ENCODE results near the gene SHISA6. TPM values are rescaled to one million over a fixed set of nuclear protein-coding genes. Genes with fewer than 3 reads are reported as not detected.

Gene SHISA6
- total and polyA plus RNA-seq, 2 donors (not counting 1 experiment from before 2014, with no cell fraction given), result not detected

GRCh38 chr17:11363565-11364117 lies 122.6 kb downstream of the SHISA6 start:
- Histone ChIP-seq H3K79me2 (ENCODE audit: control insufficient read depth, insufficient read depth, low read length) (no peaks in the 10 kb centered on the region), H3K4me1 (ENCODE audit: control insufficient read depth in 2 of 2, insufficient read depth in 2 of 2, low read length in 2 of 2) (no peaks in the 10 kb centered on the region), H3K9ac (ENCODE audit: low read length) (no peak overlapping the region), H3K4me3 (ENCODE audit: control extremely low read depth in 1 of 5, extremely low read depth in 1 of 5, insufficient read depth in 1 of 5, low read depth in 2 of 5, low read length in 4 of 5) (no peak overlapping the region), H3K27ac (ENCODE audit: low read length in 2 of 2) (no peak overlapping the region), H4K20me1 (ENCODE audit: control insufficient read depth, insufficient read depth, low read length, poor library complexity, severe bottlenecking) (no peaks in the 10 kb centered on the region), H3K36me3 (replicated peaks in 1 of 2; ENCODE audit: control extremely low read depth in 1 of 2, control insufficient read depth in 1 of 2, extremely low read depth in 1 of 2, insufficient read depth in 2 of 2, low read length in 1 of 2) (no peaks in the 10 kb centered on the region), H2AFZ (ENCODE audit: insufficient read depth, low read depth, low read length, poor library complexity, severe bottlenecking) (no peak overlapping the region), H3K9me3 (ENCODE audit: control extremely low read depth in 1 of 3, control insufficient read depth in 2 of 3, insufficient read depth in 1 of 3, low read length in 2 of 3) (peaks cover 0 to 2% (median 2%) of the 10 kb centered on the region in 3 donors), H3K4me2 (replicated peaks; ENCODE audit: low read depth, low read length, poor library complexity, severe bottlenecking) (no peak overlapping the region), H3K27me3 (replicated peaks in 1 of 4; ENCODE audit: control extremely low read depth in 1 of 4, control insufficient read depth in 3 of 4, insufficient read depth in 4 of 4, low read length in 3 of 4) (no peaks in the 10 kb centered on the region)
- TF ChIP-seq CTCF (IDR thresholded peaks at IDR 0.05) (no peak), EZH2 (IDR thresholded peaks at IDR 0.05; ENCODE audit: borderline replicate concordance, insufficient read depth, low read depth, low read length, poor library complexity, severe bottlenecking) (no peak)
- Mint-ChIP-seq H3K4me1 (no peaks in the 10 kb centered on the region), H3K27me3 (no peaks in the 10 kb centered on the region), H3K9me3 (ENCODE audit: insufficient read depth) (peaks cover 3% of the 10 kb centered on the region), H3K27ac (no peak overlapping the region), H3K4me3 (no peak overlapping the region)
- CTCF ChIA-PET, result no interaction called here
- DNase-seq, result no peak
- POLR2A ChIA-PET, result no interaction called here
- intact Hi-C loops (cut with micrococcal nuclease), result no loop called here
- WGBS (ENCODE audit: insufficient coverage), result 68% methylated on average over 3 of the region's 5 CpGs
- no peak for ATAC-seq (ENCODE audit: low read depth)

DNA sequence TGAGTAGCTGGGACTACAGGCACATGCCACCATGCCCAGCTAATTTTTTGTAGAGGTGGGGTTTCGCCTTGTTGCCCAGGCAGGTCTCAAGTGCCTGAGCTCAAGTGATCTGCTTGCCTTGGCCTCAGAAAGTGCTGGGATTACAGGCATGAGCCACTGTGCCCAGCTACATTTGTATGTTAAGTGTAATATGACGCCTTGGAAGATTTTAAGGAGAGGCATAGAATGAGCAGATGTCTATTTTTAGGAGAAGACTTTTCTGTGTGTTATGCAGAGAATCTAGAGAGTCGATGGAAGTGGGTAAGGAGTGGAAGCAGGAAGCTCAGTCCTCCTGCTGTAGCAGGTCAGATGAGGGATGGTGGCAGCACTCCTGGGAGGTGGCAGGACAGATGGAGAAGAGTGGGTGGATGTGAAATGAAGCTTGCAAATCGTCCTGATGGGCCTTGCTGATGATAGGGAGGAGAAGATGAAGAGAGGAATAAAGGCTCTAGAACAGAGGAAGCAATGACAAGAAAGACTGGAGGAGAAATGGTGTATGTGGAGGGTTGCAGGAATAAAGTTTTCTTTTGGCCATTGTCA lies 125.3 kb downstream of the SHISA6 start:
- Histone ChIP-seq H4K20me1 (ENCODE audit: control insufficient read depth, insufficient read depth, low read length, poor library complexity, severe bottlenecking) (no peaks in the 10 kb centered on the region), H2AFZ (ENCODE audit: insufficient read depth, low read depth, low read length, poor library complexity, severe bottlenecking) (no peak overlapping the region), H3K9ac (ENCODE audit: low read length) (no peak overlapping the region), H3K36me3 (replicated peaks in 1 of 2; ENCODE audit: control extremely low read depth in 1 of 2, control insufficient read depth in 1 of 2, extremely low read depth in 1 of 2, insufficient read depth in 2 of 2, low read length in 1 of 2) (no peaks in the 10 kb centered on the region), H3K27ac (ENCODE audit: low read length in 2 of 2) (no peak overlapping the region), H3K4me2 (replicated peaks; ENCODE audit: low read depth, low read length, poor library complexity, severe bottlenecking) (no peak overlapping the region), H3K4me3 (ENCODE audit: control extremely low read depth in 1 of 5, extremely low read depth in 1 of 5, insufficient read depth in 1 of 5, low read depth in 2 of 5, low read length in 4 of 5) (no peak overlapping the region), H3K9me3 (ENCODE audit: control extremely low read depth in 1 of 3, control insufficient read depth in 2 of 3, insufficient read depth in 1 of 3, low read length in 2 of 3) (peaks cover 0 to 2% (median 0%) of the 10 kb centered on the region in 3 donors), H3K27me3 (replicated peaks in 1 of 4; ENCODE audit: control extremely low read depth in 1 of 4, control insufficient read depth in 3 of 4, insufficient read depth in 4 of 4, low read length in 3 of 4) (no peaks in the 10 kb centered on the region), H3K79me2 (ENCODE audit: control insufficient read depth, insufficient read depth, low read length) (no peaks in the 10 kb centered on the region), H3K4me1 (ENCODE audit: control insufficient read depth in 2 of 2, insufficient read depth in 2 of 2, low read length in 2 of 2) (no peaks in the 10 kb centered on the region)
- intact Hi-C loops (cut with micrococcal nuclease), result no loop called here
- ChIA-PET CTCF (no interaction called here), POLR2A (no interaction called here)
- WGBS (ENCODE audit: insufficient coverage), result 57% methylated on average over 4 of the region's 4 CpGs
- TF ChIP-seq CTCF (IDR thresholded peaks at IDR 0.05) (no peak), EZH2 (IDR thresholded peaks at IDR 0.05; ENCODE audit: borderline replicate concordance, insufficient read depth, low read depth, low read length, poor library complexity, severe bottlenecking) (no peak)
- ATAC-seq (ENCODE audit: low read depth), result no peak
- DNase-seq, result no peak
- H3K27me3 Mint-ChIP-seq, result no peaks in the 10 kb centered on the region
- no peaks in the 10 kb centered on the region for H3K9me3 Mint-ChIP-seq (ENCODE audit: insufficient read depth)
- H3K27ac Mint-ChIP-seq, result no peak overlapping the region
- no peaks in the 10 kb centered on the region for H3K4me1 Mint-ChIP-seq
- H3K4me3 Mint-ChIP-seq, result no peak overlapping the region

Data from B cell (primary cell).